ENCODE results near the gene FN3K. TPM values are rescaled to one million over a fixed set of nuclear protein-coding genes. Genes with fewer than 3 reads are reported as not detected.

FN3K gene
- polyA plus RNA-seq, 2 of the 4 experiments (the other 2 are of a cell fraction): 1.3 to 13.2 TPM

- ATAC-seq: peak in 1 of 2 experiments; percentile 22; a peak in 1 of 6 replicates
- POLR2A ChIA-PET: interaction anchor here (1.1 kb wide), 1 partner anchor 18 kb away, joined by 3 read pairs; no protein-coding TSS in a partner anchor
- Histone ChIP-seq H3K4me2 (peak overlapping the region; percentile 85), H3K9me3 (peaks cover 11% of the 10 kb centered on the region), H3K4me3 (0 out of 3 replicates have a peak overlapping the region, but pooled peaks have one; percentile 2), H3K4me1 (peaks cover 41% of the 10 kb centered on the region), H3K27ac (peak overlapping the region; percentile 87 to 89)
- 72% methylated on average over 17 of the region's 19 CpGs for WGBS (ENCODE audit: missing lambda C conversion rate)
- TF ChIP-seq HOXB13 (CRISPR knock-in tag; IDR thresholded peaks at IDR 0.05; ENCODE audit: low read depth): no peak
- TF ChIP-seq, protein P1, sequence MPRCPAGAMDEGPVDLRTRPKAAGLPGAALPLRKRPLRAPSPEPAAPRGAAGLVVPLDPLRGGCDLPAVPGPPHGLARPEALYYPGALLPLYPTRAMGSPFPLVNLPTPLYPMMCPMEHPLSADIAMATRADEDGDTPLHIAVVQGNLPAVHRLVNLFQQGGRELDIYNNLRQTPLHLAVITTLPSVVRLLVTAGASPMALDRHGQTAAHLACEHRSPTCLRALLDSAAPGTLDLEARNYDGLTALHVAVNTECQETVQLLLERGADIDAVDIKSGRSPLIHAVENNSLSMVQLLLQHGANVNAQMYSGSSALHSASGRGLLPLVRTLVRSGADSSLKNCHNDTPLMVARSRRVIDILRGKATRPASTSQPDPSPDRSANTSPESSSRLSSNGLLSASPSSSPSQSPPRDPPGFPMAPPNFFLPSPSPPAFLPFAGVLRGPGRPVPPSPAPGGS (IDR thresholded peaks at IDR 0.05): no peak
- TF ChIP-seq ESRRA (IDR thresholded peaks at IDR 0.05; ENCODE audit: borderline replicate concordance, low read length): 0 out of 2 replicates have a peak, but pooled peaks have one; percentile 46
- no peak for TF ChIP-seq RFX5 (IDR thresholded peaks at IDR 0.05)
- TF ChIP-seq HMGXB4 (CRISPR knock-in tag; IDR thresholded peaks at IDR 0.05; ENCODE audit: borderline replicate concordance): no peak
- CTCF ChIA-PET: interaction anchor here (1.1 to 7.7 kb wide), 5 partner anchors 9 to 132 kb away, joined by 3 to 62 read pairs (median 7); no protein-coding TSS in a partner anchor
- FAIRE-seq: no peak
- no peak for DNase-seq (ENCODE audit: low read depth in 1 of 2, low spot score in 1 of 2)
Observed at GRCh38 chr17:82686366-82687324, 48.8 kb upstream of the FN3K start.

DNA sequence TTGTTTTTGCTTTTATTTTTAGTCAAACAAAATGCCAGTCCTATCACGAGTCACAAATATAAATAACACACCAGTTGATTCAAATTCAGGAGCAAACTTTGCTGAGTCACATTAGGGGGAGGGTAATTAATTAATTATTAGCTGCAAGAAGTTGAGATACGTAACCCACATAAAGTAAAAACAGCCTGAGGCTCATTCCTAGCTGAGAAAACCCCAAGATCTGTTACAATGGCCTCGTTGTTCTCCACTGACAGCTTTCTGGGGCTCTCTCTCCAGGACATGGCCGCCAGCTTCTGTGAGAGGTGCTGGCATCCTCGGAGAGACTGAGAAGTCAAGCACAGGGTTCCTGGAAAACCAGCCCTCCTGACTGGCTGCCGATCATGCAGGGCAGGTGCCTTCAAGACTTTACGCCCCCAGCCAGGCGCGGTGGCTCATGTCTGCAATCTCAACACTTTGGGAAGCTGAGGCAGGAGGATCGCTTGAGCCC lies 48.0 kb upstream of the FN3K start:
- ChIA-PET POLR2A (interaction anchor here (1.1 kb wide), 1 partner anchor 19 kb away, joined by 3 read pairs; no protein-coding TSS in a partner anchor), CTCF (interaction anchor here (0.8 to 7.7 kb wide), 6 partner anchors 10 to 133 kb away, joined by 3 to 62 read pairs (median 6); no protein-coding TSS in a partner anchor)
- Histone ChIP-seq H3K4me1 (peaks cover 41% of the 10 kb centered on the region), H3K27ac (peak overlapping the region; percentile 87 to 89), H3K9me3 (peaks cover 3% of the 10 kb centered on the region; the same call in 1 of the 3 replicates), H3K4me2 (peak overlapping the region; percentile 85), H3K4me3 (0 out of 3 replicates have a peak overlapping the region, but pooled peaks have one; percentile 2)
- FAIRE-seq: peak; percentile 99
- DNase-seq (ENCODE audit: low read depth in 1 of 2, low spot score in 1 of 2): peak; percentile 83
- ATAC-seq: peak; percentile 48 to 75; a peak in 5 of 6 replicates
- 42% methylated on average over 10 of the region's 10 CpGs for WGBS (ENCODE audit: missing lambda C conversion rate)
- peak in 1 of 2 experiments; percentile 65; a peak in 1 of 5 replicates for TF ChIP-seq JUN (IDR thresholded peaks at IDR 0.05)
- no peak for TF ChIP-seq ZSCAN20 (CRISPR knock-in tag; IDR thresholded peaks at IDR 0.05)
- no peak for TF ChIP-seq ATOH8 (CRISPR knock-in tag; IDR thresholded peaks at IDR 0.05; ENCODE audit: low read depth)
- no peak for TF ChIP-seq E2F6 (IDR thresholded peaks at IDR 0.05; ENCODE audit: borderline replicate concordance, low read depth)
- no peak for TF ChIP-seq RCOR1 (IDR thresholded peaks at IDR 0.05; ENCODE audit: low read depth, low read length)
- no peak for TF ChIP-seq NR3C1 (IDR thresholded peaks at IDR 0.05)
- TF ChIP-seq NFE2L2 (conservative IDR thresholded peaks at IDR 0.05; ENCODE audit: low read length): peak; percentile 88
- TF ChIP-seq HMGXB4 (CRISPR knock-in tag; IDR thresholded peaks at IDR 0.05; ENCODE audit: borderline replicate concordance): no peak
- no peak for TF ChIP-seq CBX8 (IDR thresholded peaks at IDR 0.05)
- peak in 1 of 2 experiments; percentile 28; a peak in 1 of 4 replicates for TF ChIP-seq CEBPB (IDR thresholded peaks at IDR 0.05)
- TF ChIP-seq, protein P2, sequence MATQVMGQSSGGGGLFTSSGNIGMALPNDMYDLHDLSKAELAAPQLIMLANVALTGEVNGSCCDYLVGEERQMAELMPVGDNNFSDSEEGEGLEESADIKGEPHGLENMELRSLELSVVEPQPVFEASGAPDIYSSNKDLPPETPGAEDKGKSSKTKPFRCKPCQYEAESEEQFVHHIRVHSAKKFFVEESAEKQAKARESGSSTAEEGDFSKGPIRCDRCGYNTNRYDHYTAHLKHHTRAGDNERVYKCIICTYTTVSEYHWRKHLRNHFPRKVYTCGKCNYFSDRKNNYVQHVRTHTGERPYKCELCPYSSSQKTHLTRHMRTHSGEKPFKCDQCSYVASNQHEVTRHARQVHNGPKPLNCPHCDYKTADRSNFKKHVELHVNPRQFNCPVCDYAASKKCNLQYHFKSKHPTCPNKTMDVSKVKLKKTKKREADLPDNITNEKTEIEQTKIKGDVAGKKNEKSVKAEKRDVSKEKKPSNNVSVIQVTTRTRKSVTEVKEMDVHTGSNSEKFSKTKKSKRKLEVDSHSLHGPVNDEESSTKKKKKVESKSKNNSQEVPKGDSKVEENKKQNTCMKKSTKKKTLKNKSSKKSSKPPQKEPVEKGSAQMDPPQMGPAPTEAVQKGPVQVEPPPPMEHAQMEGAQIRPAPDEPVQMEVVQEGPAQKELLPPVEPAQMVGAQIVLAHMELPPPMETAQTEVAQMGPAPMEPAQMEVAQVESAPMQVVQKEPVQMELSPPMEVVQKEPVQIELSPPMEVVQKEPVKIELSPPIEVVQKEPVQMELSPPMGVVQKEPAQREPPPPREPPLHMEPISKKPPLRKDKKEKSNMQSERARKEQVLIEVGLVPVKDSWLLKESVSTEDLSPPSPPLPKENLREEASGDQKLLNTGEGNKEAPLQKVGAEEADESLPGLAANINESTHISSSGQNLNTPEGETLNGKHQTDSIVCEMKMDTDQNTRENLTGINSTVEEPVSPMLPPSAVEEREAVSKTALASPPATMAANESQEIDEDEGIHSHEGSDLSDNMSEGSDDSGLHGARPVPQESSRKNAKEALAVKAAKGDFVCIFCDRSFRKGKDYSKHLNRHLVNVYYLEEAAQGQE (IDR thresholded peaks at IDR 0.05): no peak
- no peak for TF ChIP-seq HDAC2 (IDR thresholded peaks at IDR 0.05)
- no peak for TF ChIP-seq KDM1A (IDR thresholded peaks at IDR 0.05; ENCODE audit: low read depth)
- peak; percentile 61; the same call in 1 of the 2 replicates for TF ChIP-seq HEYL (CRISPR knock-in tag; IDR thresholded peaks at IDR 0.05)
- no peak for TF ChIP-seq EHMT2 (IDR thresholded peaks at IDR 0.05; ENCODE audit: low read depth)
- peak in 1 of 2 experiments; percentile 17; a peak in 1 of 5 replicates for TF ChIP-seq EP300 (IDR thresholded peaks at IDR 0.05)
- 0 out of 2 replicates have a peak, but pooled peaks have one; percentile 23 for TF ChIP-seq FOXS1 (CRISPR knock-in tag; IDR thresholded peaks at IDR 0.05)
- TF ChIP-seq EHF (CRISPR knock-in tag; IDR thresholded peaks at IDR 0.05): 0 out of 2 replicates have a peak, but pooled peaks have one; percentile 63
- TF ChIP-seq HOXB13 (CRISPR knock-in tag; IDR thresholded peaks at IDR 0.05; ENCODE audit: low read depth): peak; percentile 77; the same call in 1 of the 2 replicates
- no peak for TF ChIP-seq RARB (CRISPR knock-in tag; IDR thresholded peaks at IDR 0.05)
